Stimulated activated CD8-positive, alpha-beta memory T cell treated with anti-CD3 and anti-CD28 coated beads, Interleukin-15, amount 100 ng/mL, for 24 hours (primary cell): Measurements from ENCODE around the gene TMED5.
"Not testable (repeated sequence)": the region's sequence is repeated elsewhere in the genome, so short reads cannot be mapped to it uniquely, and the experiment has no call there.

Source experiments
- DNase-seq: peaks from one replicate; pipeline ENCODE4 v3.0.0-alpha.2; 2020; ENCODE audit warnings: low read depth

The TMED5 gene

DNA sequence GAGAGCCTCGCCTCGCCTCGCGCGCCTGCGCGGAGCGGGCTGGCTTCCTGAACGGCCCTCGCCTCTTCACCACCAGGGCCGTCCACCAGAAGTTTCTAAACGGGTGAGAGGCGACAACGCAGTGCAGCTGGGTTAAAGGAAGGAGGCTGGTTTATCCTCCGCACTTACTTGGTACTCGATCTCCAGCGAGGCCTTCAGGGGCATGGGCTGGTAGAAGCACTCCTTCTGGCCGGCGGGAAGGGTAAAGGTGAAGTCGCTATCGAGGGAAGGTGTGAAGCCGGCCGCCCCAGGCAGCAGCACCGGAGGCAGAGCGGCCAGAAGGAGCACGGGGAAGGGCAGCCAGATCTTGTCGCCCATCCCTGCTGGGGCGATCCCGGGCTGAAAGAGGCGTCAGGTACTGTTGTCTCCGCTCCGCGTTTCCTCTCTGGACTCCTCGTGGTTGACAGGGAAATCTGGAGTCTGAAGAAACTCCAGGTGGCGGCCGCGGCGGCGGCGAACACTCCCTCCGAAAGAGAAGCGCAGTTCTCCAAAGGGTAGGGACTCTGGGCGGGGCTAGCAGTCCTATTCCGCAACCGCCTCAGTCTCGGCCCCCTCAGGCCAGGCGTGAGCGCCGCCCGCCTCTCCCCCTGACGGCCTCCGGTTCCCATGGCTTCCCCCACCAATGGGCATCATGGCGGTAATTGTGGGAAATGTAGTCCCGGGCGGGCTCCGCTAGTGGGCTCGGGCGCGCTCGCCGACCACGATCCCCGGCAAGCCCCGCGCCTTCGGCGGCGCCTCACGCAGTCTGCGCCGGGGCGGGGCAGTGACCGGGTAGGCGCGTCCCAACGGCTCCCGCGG lies at the start of gene TMED5:
TMED5 (minus strand) TSS at position 528 of the 837 bp plus-strand sequence; CDS start at position 357, 171 bp downstream.
- peak; percentile 82 for DNase-seq

DNA sequence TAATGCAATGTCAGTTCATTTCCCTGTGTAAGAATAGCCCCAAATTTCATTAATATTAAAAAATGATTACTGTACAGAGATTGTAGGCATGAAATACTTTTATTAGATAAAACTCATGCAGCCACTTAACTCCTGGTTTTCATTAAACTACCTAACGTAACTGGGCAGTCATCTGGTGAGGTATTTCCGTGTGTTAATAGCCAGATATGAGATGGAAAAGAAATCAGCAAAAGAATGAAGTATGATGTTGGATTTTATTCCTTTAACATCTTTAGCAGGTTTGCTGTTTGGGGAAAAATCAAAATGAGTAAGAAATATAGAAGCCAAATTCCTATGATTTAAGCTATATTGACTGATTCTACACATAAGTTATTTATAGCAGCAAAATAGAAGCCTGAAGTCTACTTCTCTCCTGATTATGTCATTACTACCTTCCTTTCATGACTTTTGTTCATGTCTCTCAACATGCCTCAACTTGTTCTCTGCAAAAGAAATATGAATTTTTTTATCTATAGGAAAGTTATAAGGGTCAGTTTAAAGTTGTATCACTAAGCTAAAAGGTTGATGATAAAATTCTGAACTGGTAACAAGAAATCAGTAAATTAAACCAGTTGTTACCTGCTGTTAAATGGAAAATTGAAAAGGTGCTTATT lies 42.9 kb upstream of the TMED5 start:
- no peak for DNase-seq

DNA sequence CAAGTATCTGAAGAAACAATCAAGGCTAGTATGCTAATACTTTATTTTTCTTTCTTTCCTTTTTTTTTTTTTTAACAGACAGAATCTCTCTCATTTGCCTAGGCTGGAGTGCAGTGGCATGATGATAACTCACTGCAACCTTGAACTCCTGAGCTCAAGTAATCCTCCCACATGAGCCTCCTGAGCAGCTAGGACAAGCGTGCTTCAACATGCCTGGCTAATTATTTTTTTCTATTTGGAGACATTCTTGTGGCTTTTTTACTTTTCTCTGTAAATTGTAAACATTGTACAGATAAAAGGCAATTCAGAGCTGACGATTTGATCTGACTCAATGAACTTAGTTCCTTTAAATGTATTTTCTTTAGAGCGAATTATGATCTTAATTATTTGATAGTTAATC lies 41.7 kb upstream of the TMED5 start:
- DNase-seq = no peak

DNA sequence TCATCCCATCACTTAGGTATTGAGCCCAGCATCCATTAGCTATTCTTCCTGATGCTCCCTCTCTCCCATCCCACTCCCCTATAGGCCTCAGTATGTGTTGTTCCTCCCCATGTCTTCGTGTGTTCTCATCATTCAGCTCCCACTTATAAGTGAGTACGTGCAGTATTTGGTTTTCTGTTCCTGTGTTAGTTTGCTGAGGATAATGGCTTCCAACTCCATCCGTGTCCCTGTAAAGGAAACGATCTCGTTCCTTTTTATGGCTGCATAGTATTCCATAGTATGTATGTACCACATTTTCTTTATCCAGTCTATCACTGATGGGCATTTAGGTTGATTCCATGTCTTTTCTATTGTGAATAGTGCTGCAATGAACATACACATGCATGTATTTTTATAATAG lies 40.5 kb upstream of the TMED5 start:
- not testable (repeated sequence) for DNase-seq

DNA sequence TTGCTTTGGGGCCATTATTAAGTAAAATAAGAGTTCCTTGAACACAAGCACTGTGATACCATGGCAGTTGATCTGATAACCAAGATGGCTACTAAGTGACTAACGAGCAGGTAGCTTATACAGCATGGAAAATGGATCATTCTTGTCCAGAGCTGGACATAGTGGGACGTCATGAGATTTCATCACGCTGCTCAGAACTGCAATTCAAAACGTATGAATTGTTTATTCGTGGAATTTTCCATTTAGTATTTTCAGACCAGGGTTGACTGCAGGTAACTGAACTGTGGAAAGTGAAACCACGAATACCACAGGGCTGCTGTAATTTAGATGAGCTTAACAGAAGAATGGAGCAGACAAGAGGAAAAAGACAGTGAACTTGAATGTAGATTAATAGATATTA lies 39.2 kb upstream of the TMED5 start:
- DNase-seq = no peak

DNA sequence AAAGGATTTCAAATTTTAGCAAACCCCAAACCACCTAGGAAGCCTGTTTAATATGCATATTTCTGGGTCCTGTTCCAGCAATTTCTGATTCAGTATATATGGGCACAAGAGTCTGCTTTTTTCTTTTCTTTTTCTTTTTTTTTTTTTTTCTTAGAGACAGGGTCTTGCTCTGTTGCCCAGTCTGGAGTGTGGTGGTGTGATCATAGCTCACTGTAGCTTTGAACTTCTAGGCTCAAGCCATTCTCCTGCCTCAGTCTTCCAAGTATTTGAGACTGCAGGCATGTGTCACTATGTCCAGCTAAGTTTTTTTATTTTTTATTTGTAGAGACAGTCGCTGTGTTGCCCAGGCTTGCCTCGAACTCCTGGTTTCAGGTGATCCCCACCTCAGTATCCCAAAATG lies 35.1 kb upstream of the TMED5 start:
- no peak for DNase-seq

DNA sequence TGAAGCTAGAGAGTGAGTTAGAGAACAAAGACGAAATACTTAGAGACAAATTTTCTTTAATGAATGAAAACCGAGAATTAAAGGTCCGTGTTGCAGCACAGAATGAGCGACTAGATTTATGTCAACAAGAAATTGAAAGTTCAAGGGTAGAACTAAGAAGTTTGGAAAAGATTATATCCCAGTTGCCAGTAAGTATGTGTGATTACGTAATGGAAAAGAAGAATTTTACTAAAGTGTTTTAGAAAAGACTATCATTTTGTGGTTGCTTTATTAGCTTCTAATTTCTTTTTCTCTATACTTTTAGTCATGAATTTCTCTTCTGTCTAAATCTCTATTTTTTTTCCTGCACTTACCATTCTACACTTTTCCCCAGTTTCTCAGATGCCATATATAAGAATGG lies 27.0 kb upstream of the TMED5 start:
- DNase-seq = no peak

DNA sequence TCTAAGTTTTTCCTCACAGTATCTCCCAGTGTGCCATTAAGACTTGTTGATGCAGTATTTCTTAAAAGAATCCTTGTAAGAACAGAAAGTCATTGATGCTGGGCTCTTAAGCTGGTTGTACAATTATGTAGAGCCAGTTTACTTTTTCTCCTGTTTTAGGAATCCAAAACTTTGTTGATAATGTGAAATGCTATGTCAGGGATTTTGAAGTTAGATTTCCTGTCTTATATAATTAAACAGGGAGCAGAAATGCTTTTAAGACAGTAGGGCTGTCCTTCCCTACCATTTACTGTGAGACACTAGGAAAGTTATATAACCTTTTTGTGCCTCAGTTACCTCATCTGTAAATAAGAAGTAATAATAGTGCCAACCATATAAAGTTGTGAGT lies 26.3 kb upstream of the TMED5 start:
- no peak for DNase-seq

DNA sequence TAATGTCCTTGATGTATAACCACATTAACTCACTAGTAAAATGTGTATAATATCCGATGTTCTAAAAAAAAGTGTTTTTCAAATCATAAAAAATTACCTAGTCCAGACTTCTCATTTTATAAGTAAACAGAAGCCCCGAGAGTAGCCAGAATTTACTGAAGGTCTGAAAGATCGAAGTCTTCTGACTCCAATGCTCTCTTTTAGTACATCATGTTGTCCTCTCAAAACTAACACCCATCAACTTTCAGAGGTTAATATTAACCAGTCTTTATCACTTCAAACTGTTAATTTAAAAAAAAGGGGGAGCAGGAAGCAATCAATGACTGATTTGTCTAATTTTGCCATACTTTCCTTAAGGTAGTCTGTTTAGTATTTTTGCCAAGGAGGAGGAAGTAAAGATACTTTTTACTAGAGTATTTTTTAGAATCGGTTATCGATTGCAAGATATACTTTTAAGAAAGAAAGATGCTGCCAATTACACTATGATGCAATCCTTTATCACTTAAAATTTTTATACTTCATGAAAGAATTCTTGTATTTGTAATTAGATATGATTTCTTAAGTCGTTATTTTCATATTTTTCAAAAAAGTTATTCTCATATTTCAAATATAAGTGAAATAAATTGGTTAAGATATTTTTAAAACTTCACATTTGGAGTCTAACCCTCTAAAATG lies 25.8 kb upstream of the TMED5 start:
- DNase-seq = no peak

DNA sequence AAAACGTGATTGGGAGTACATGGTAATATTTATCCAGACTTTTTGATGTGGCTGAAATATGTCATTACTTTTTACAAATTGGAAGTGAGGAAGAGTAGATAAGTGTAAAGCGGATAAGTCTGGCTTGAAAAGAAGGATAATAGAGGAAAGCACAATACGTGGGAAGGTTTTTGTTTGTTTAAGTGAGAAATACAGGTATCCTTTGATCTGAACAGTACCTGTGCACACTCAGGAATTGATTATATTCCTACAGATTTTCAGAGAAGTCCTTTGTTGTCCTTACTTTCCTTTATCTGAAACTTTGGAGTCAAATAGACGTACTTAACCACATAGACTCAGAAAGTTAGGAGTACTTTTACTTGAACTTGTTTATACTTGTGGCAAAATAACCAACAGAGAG lies 20.5 kb upstream of the TMED5 start:
- no peak for DNase-seq

DNA sequence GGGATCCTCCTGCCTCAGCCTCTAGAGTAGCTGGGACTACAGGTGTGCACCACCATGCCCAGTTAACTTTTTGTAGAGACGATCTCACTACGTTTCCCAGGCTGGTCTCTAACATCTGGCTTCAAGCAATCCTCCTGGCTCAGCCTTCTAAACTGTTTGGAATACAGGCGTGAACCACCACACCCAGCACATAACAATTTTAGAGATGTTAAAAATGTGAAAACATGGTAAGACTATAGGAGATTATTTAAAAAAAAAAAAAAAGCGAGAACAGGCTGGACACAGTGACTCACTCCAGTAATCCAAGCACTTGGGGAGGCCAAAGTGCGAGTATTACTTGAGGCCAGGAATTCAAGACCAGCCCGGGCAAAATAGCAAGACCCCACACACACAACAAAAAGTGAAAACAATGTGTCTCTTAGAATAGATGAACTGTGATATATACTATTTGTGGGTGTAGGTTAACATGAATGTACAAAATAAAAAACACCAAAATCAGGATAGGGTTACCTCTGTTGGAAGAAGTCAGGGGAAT lies 19.9 kb upstream of the TMED5 start:
- DNase-seq = no peak

DNA sequence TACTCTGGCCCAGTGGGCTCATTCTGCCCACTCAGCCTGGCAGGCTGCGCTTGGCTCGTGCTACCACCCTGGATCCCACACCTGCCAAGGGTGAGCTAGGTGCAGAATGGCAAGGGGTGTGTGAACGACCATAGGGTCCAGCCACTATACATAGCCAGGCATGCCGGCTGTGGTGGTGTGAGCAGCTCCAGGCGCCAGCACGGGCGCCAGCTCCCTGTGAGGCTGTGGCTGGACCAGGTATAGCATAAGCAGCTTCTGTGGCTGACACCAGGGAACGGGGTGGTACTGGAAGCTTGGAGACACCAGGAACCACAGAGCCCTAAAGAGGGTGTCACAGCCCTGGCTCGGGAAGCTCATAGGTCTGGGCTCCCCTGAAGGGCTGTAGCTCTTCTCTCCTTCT lies 18.9 kb upstream of the TMED5 start:
- DNase-seq = no peak

DNA sequence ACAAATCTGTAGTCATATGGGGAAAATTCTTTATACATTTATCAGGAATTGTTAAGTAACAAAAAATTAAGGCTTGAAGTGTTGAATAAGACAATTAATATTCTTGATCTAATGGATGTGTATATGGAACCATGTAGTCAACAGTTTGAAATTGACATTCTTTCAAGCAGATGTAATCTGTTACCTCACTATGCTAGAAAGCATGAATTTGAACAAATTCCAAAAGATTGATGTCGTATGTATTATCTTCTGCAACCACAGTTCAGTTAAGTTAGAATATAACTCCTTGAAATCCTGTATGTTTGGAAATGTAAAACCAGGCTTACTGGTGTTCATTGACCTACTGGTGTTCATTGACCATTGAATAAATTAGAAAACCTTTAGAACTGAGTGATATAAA lies 16.4 kb upstream of the TMED5 start:
- no peak for DNase-seq

DNA sequence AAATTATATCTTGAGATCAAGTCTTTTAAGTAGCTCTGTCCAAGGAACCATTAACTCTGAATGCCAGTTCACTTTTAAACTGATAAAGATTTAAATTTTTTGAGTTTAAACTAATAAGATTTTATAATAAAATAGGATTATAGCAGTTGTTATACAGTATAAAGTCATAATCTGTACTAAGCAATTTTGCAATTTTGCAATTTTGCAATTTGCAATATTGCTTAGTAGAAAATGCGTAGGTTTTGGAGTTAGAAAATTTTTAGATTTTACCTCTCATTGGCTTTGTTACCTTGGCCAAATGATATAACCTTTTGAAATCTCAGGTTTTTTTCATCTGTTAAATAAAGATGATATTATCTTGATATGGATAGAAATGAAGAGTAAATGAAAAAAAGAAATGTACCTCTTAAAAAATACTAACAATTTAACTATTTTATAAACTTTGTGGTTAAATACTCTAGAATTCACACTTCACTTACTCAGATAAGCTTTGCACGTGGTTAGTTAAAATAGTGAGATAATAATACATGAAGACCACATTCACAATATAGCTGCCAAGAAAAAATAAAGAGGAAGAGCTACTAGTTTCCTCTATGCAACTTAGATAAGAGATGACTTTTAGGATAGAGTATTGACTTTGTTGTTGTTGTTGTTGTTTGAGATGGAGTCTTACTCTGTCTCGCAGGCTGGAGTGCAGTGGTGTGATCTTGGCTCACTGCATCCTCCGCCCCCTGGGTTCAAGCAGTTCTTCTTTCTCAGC lies 14.2 kb upstream of the TMED5 start:
- DNase-seq = no peak

DNA sequence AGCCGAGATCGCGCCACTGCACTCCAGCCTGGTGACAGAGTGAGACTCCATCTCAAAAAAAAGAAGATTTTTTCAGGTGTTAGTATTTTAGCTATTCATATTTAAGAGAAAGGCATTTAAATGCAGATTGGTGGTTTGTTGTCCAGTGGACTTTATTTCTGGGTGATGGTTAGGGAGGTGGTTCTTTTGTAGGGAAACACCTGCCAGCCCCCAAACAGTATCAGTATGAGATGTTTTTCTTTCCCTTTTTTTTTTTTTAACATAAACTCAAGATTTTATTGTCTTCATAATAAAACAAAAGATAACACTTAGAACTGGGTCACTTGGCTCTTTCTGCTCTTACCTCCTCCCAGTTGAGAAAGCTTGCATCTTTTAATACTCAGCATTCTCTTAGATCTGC lies 10.2 kb upstream of the TMED5 start:
- no peak for DNase-seq

DNA sequence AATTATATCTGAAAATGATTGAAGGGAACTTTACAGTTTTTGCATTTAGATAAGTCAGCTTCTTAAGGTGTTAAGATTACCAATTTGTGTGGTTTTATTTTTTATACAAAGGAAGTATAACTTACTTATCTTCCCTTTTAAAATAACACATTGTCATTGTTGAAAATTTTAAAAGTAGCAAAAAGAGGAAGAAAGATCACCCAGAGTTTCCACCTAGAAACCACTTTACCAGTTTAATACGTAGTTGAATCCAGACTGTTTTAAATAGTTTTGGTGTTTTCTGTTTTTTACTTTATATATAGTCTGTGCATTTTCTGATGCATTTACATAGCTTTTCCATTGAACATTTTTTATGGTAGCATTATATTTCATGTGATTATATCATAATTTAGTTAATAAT lies 6.5 kb upstream of the TMED5 start:
- DNase-seq = no peak

DNA sequence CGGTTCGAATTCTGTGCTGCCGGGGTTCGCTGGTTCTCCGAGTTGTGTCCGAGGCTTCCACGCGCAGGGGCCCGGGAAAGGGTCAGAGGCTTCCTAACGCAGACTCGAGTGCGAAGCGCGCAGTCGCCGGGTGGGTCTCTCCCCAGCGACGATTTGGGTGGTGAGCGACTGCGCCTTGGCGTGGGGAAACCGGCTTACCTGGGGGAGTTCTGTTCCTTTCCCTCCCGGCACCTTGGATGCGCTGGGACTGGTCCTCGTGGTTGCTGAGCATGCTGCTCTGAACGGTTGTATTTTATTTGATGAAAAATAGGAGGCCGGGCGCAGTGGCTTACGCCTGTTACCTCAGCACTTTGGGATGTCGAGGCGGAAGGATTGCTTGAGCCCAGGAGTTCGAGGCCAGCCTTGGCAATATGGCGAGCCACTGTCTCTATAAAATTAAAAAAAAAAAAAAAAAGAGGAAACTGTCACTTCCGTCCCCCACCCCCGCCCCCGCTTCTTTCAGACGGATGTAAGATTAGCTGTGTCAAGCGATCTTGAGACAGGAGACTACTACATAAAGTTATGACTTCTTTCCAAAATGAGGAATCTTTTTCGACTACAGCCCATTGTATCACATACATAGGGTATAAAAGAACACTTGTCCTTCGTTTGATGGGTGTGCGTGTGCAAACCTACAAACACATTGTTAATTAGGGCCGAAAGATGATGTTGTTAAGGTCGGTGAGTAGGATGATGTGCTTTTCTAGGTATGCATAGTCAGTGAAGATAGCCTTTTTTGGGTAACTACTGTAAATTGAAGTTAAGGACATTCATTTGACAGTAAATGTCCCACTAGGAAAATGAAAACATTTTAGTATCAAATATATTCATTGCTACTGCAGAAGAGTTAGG lies 755 bp upstream of the TMED5 start, which contains the start of gene CCDC18:
CCDC18 (plus strand) TSS at position 2 of the 891 bp plus-strand sequence. CDS start 2,638 bp downstream, outside the sequence.
- DNase-seq = peak; percentile 35

DNA sequence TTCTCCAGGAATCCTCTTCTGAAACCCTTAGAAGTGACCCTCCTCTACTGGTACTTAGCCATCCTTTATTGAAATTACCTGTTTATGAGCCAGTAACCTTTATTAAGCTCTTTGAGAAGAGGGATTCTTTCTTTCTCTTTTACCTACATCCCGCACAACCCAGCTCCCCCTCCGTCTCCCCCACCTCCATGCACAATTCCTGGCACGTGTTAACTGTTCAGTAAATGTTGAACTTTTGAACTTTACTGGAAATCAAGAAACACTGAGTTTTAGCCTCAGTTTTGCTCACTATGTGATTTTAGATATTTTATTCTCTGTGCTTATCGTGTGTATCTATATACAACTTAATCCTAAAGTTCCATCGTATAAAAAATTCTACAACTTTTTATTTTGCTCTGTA lies 1.8 kb downstream of the TMED5 start:
- no peak for DNase-seq

DNA sequence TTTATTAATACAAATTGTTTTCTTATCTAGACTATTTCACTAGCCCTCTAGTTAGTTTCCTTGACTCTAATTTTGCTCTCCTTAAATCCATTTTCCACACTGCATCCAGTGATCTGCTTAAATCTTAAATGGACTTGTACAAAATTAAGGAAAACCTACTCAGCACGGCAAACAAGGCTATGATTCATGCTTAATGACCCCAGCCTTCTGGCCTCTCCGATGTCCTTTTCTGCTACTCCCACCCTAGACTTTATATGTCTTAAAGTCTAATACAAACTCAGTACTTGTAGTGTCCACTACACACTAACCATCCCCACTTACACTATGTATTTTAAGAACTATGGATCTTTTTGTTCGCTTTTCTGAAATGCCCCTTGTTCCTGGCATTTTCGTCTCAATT lies 2.2 kb downstream of the TMED5 start:
- no peak for DNase-seq

DNA sequence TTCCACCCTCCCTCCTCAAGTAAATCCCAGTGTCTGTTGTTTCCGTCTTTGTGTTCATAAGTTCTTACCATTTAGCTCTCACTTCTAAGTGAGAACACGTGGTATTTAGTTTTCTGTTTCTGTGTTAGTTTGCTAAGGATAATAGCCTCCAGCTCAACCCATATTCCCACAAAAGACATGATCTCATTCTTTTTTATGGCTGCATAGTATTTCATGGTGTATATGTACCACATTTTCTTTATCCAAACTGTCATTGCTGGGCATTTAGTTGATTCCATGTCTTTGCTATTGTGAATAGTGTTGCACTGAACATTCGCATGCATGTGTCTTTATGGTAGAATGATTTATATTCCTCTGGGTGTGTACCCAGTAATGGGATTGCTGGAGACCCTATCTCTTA lies 5.6 kb downstream of the TMED5 start:
- not testable (repeated sequence) for DNase-seq

DNA sequence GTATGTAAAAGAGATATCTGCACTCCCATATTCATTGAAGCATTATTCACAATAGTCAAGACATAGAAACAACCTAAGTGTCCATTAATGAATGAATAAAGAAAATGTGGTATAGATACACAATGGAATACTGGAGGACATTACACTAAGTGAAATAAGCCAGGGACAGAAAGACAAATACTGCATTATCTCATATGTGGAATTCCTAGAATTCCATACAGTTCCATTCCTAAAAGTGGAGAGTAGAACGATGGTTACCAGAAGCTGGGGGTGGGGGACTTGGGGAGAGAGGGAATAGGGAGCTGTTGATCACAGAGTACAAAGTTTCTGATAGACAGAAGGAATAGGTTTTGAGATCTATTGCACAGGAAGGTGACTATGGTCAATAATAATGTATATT lies 7.4 kb downstream of the TMED5 start:
- DNase-seq = no peak
